Measurements from ENCODE around the gene CD79B. TPM values are rescaled to one million over a fixed set of nuclear protein-coding genes. Genes with fewer than 3 reads are reported as not detected.
A peak's percentile ranks its signal among the peaks of the same experiment; 100 is the strongest.
"Not testable (repeated sequence)": the region's sequence is repeated elsewhere in the genome, so short reads cannot be mapped to it uniquely, and the experiment has no call there.

The CD79B gene
- total RNA-seq, 2 donors from 2014 or later, result not detected

DNA sequence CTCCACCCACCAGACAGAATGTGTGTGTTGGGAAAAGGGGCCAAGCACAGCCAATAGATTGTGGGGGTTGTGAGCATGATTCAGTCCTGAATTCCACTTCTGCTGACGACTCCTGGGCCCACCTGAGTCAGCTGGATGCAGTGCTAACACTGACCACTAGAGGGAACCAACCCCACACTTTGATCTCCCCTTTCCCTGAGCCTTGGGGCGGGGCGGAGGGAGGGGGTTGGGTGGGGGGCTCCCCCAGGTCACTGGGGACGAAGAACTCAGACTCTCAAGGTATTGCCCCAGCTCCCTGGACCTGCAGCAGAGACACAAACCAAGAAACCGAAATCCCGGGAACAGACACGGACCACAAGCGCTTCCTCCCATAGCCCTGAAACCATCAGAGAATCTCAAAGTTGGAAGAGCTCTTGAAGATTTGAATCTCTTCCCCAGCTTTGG, 20.5 kb downstream of the CD79B start:
- WGBS, 2 donors, result 39 to 47% methylated on average over 6 to 8 of the region's 8 CpGs
- intact Hi-C loops (cut with DNase I), result loop anchor here (5.0 to 10.0 kb wide), 2 partner anchors 226 to 353 kb away; partner anchors contain the start of gene TEX2
- DNase-seq (peak; percentile 34 to 62 (median 45)), ATAC-seq (no peak)
- Histone ChIP-seq H3K27ac (no peak overlapping the region), H3K9me3 (no peaks in the 10 kb centered on the region), H3K27me3 (no peaks in the 10 kb centered on the region), H3K4me3 (no peak overlapping the region), H3K4me1 (no peaks in the 10 kb centered on the region), H3K36me3 (replicated peaks in 1 of 2; ENCODE audit: insufficient read depth in 1 of 2, low read depth in 2 of 2) (no peaks in the 10 kb centered on the region)
- no peak for TF ChIP-seq POLR2A (IDR thresholded peaks at IDR 0.05)
- TF ChIP-seq, protein P1, sequence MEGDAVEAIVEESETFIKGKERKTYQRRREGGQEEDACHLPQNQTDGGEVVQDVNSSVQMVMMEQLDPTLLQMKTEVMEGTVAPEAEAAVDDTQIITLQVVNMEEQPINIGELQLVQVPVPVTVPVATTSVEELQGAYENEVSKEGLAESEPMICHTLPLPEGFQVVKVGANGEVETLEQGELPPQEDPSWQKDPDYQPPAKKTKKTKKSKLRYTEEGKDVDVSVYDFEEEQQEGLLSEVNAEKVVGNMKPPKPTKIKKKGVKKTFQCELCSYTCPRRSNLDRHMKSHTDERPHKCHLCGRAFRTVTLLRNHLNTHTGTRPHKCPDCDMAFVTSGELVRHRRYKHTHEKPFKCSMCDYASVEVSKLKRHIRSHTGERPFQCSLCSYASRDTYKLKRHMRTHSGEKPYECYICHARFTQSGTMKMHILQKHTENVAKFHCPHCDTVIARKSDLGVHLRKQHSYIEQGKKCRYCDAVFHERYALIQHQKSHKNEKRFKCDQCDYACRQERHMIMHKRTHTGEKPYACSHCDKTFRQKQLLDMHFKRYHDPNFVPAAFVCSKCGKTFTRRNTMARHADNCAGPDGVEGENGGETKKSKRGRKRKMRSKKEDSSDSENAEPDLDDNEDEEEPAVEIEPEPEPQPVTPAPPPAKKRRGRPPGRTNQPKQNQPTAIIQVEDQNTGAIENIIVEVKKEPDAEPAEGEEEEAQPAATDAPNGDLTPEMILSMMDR (IDR thresholded peaks at IDR 0.05), result peak; percentile 52 to 90 (median 66)

DNA sequence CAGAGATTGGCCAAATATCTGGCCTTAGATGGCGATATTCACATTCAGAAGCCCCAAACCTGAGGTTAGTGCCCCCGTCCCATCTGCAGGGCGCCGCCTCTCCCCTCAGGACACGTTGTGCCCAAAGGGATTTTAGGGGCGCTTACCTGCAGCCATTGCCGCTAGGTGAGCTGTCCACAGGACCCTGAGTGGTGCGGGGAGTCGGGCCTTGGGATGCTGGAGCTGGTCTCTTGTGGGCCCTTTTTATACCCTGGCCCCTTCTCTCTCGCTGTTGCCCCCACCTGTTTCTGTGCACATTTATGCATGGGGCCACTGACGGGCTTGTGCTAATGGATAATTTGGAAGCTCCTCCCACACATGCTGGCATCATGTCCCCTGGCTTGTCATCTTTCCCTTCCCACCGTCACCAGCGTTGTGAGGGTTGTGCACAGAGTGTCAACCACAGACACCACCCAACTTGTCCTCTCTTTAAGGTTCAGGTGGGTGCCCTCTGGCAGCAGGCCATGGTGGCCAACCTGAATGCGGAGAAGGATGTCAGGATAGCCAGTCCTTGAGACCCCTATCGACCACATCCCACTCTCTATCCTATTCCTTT, 21.0 kb downstream of the CD79B start, which contains the start of gene CSHL1:
CSHL1 (minus strand) TSS at position 218 of the 595 bp plus-strand sequence; CDS start at position 156, 62 bp downstream.
- Histone ChIP-seq H3K36me3 (replicated peaks in 1 of 2; ENCODE audit: insufficient read depth in 1 of 2, low read depth in 2 of 2) (no peaks in the 10 kb centered on the region), H3K9me3 (no peaks in the 10 kb centered on the region), H3K27ac (no peak within 1 kb of the TSS), H3K27me3 (no peaks in the 10 kb centered on the region), H3K4me3 (no peak within 1 kb of the TSS), H3K4me1 (no peaks in the 10 kb centered on the region)
- TF ChIP-seq POLR2A (IDR thresholded peaks at IDR 0.05), result no peak
- TF ChIP-seq, protein P1 (IDR thresholded peaks at IDR 0.05), result no peak
- DNase-seq (peak in 1 of 4 donors; percentile 10), ATAC-seq (no peak)
- intact Hi-C loops (cut with DNase I), result loop anchor here (5.0 to 10.0 kb wide), 2 partner anchors 226 to 354 kb away; partner anchors contain the start of gene TEX2
- 58 to 66% methylated on average over 14 to 15 of the region's 15 CpGs for WGBS, 2 donors

DNA sequence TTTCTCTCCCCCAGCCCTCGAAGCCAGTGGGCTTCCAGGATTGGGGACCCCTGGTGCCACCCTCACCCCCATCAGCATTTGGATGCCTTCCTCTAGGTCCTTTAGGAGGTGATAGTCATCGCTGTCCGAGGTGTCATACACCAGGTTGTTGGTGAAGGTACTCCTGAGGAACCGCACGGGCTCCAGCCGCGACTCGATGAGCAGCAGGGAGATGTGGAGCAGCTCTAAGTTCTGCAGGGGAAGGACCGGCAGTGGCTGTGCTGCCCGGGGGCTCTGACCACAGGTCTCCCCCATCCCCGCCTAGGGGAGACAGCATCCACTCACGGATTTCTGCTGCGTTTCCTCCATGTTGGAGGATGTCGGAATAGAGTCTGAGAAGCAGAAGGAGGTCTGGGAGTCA, 22.0 kb downstream of the CD79B start:
- no peak overlapping the region for H3K4me3 ChIP-seq
- 74 to 80% methylated on average over 13 to 14 of the region's 14 CpGs for WGBS, 2 donors
- H3K36me3 ChIP-seq (replicated peaks in 1 of 2; ENCODE audit: insufficient read depth in 1 of 2, low read depth in 2 of 2), result no peaks in the 10 kb centered on the region
- intact Hi-C loops (cut with DNase I), result loop anchor here (5.0 to 10.0 kb wide), 2 partner anchors 227 to 355 kb away; partner anchors contain the start of gene TEX2
- H3K9me3 ChIP-seq, result no peaks in the 10 kb centered on the region
- no peaks in the 10 kb centered on the region for H3K4me1 ChIP-seq
- peak in 1 of 4 donors; percentile 9 for DNase-seq
- H3K27ac ChIP-seq, result no peak overlapping the region
- TF ChIP-seq POLR2A (IDR thresholded peaks at IDR 0.05), result no peak
- TF ChIP-seq, protein P1 (IDR thresholded peaks at IDR 0.05), result no peak
- ATAC-seq, result no peak
- no peaks in the 10 kb centered on the region for H3K27me3 ChIP-seq

DNA sequence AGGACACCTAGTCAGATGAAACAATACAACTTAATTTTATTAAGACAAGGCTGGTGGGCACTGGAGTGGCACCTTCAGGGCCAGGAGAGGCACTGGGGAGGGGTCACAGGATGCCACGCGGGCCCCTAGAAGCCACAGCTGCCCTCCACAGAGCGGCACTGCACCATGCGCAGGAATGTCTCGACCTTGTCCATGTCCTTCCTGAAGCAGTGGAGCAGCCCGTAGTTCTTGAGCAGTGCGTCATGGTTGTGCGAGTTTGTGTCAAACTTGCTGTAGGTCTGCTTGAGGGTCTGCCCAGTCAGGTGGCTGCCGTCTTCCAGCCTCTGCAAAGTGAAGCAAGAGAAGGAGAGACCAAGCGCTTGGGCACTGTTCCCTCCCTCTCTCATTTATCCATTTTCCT, 22.5 kb downstream of the CD79B start:
- ATAC-seq; intact Hi-C loops (cut with DNase I); H3K4me3 ChIP-seq; H3K27ac ChIP-seq; H3K9me3 ChIP-seq; H3K4me1 ChIP-seq; H3K36me3 ChIP-seq (replicated peaks in 1 of 2; ENCODE audit: insufficient read depth in 1 of 2, low read depth in 2 of 2); H3K27me3 ChIP-seq: not testable (repeated sequence)
- WGBS, 2 donors, result 79 to 84% methylated on average over 6 to 10 of the region's 10 CpGs
- DNase-seq, result peak in 1 of 4 donors; percentile 1

DNA sequence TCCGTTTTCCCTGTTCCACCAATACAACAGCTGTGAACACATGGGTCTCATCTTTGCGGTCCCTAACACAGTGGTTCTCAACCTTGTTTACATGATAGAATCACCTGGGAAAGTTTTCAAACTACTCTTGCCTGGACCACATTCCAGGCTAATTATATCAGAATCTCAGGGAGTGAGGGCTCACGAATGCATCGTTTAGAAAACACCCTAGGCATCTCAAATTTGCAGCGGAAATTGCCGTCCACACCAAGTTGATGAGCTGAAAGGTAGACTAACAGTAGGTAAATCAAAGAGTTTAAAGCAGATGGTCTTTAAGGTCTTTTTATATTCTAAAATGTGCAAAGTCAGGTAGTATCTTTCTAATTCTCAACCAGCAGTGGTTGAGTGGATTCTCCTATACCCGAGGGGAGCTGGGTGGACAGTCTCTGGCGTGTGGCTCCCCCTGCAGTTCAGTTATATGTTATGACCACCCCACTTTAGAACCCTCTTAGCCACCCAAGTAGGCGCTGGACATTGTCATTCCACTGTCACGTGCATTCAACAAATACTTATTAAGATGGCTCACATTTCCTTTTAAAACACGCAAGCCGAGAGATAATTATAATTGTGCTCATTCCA, 24.9 kb downstream of the CD79B start:
- peak in 1 of 4 donors; percentile 9 for DNase-seq
- 37 to 49% methylated on average over 12 of the region's 12 CpGs for WGBS, 2 donors
- H3K4me3 ChIP-seq; H3K9me3 ChIP-seq; ATAC-seq; H3K27me3 ChIP-seq; H3K27ac ChIP-seq; H3K4me1 ChIP-seq; H3K36me3 ChIP-seq (replicated peaks in 1 of 2; ENCODE audit: insufficient read depth in 1 of 2, low read depth in 2 of 2); intact Hi-C loops (cut with DNase I): not testable (repeated sequence)

DNA sequence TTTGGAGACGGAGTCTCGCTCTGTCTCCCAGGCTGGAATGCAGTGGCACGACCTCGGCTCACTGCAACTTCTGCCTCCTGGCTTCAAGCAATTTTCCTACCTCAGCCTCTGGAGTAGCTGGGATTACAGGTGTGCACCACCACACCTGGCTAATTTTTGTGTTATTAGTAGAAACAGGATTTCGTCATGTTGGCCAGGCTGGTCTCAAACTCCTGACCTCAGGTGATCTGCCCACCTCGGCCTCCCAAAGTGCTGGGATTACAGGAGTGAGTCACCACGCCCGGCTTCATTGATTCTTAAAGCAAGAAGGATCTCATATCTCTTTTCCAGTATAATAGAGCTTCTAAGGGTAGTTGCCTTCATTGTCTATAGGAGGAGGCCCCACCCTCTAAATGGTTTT, 27.3 kb downstream of the CD79B start:
- H3K36me3 ChIP-seq (replicated peaks in 1 of 2; ENCODE audit: insufficient read depth in 1 of 2, low read depth in 2 of 2); H3K9me3 ChIP-seq; H3K27ac ChIP-seq; H3K27me3 ChIP-seq; intact Hi-C loops (cut with DNase I); ATAC-seq; H3K4me3 ChIP-seq; DNase-seq; H3K4me1 ChIP-seq: not testable (repeated sequence)
- WGBS, 2 donors, result 83 to 88% methylated on average over 8 of the region's 8 CpGs

Measured in body of pancreas (tissue), 4 donors.